COLO829 (cell line): ENCODE measurements around the gene CARHSP1.
A peak's percentile ranks its signal among the peaks of the same experiment; 100 is the strongest.
"Not testable (repeated sequence)": the region's sequence is repeated elsewhere in the genome, so short reads cannot be mapped to it uniquely, and the experiment has no call there.

Source experiments
- DNase-seq: peaks from one replicate; pipeline ENCODE4 v3.0.0; 2012; ENCODE audit warnings: low spot score

Gene CARHSP1

DNA sequence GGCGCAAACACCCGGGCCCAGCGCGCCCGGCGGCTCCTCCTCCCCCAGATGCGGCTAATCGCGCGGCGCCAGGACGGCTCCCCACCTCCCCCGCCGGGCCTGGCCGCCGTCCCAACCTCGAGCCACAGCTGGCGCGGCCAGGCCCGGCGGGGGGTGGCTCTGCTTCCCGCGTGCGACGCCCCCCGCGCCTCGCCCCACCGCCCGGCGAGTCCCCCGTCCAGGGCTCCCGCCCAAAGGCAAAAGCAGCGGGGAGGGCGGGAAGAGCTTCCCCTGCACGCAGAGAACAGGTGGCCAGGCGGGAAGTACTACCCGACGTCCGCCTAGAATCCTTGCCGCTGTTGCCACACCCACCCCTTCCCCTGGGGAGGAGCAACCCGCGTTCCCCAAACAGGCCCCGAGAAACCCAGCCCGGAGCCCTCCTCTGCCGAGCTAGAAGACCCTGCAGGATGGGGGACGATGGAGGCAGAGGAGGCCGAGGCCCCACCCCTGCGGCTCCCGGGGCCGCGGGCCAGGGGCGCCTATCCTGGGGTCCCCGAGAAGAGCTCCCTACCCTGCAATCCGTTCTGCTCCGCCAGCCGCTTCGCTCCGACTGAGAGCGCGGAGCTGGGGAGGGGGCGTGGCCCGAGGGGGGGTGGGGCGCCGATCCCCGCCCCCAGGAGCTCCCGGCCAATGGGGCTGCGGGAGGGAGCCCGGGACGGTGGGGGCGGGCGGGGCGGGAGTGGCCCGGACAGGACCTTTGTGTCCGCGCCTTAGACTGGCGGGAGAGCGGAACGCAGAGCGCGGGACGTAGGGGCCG, at the start of gene CARHSP1:
TSS of gene CARHSP1 (minus strand) at position 591 of the 796 bp plus-strand sequence. CDS start 9,678 bp downstream, outside the sequence.
- peak; percentile 95 for DNase-seq

DNA sequence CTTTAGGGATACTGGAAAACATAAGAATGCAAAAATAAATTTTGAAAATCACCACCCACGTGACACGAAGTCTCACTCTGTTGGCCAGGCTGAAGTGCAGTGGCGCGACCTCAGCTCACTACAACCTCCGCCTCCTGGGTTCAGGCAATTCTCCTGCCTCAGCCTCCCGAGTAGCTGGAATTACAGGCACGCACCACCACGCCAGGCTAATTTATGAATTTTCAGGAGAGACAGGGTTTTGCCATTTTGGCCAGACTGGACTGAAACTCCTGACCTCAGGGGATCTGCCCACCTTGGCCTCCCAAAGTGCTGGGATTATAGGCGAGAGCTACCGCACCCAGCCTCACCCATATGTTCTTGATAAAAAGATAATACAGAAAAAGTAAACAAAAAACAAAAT, 48.5 kb upstream of the CARHSP1 start:
- not testable (repeated sequence) for DNase-seq

- DNase-seq: no peak
Observed at GRCh38 chr16:8916541-8917225, 47.9 kb upstream of the CARHSP1 start.

DNA sequence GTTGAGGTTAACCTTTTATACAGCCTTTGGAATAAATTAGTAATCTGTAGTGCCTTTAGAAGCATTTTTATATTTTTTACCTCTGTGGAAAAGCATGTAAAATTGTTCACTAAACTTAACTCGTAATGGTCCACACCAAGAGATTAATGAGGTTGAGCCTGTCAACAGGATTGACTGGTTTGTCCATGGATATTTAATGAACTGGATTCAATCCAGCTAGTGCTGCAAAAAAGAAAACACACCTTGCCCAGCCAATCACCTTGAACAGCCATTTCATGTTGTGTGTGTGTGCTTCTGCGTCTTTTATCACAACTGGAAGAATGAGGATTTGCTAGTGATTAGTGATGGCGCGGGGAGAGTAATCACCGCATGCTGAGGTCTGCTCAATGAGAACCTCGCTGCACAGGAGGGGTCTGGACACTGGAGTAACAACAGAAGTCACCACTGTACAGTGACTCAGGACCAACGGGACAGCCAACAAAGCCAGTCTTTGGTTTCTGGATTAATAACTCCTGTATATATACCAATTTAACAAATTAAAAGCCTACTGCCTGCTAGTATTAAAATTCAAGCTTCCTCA, 47.0 kb upstream of the CARHSP1 start:
- no peak for DNase-seq

- DNase-seq: no peak
Observed at GRCh38 chr16:8914098-8914497, 45.3 kb upstream of the CARHSP1 start.

- DNase-seq: no peak
Observed at GRCh38 chr16:8912793-8913192, 44.0 kb upstream of the CARHSP1 start.

DNA sequence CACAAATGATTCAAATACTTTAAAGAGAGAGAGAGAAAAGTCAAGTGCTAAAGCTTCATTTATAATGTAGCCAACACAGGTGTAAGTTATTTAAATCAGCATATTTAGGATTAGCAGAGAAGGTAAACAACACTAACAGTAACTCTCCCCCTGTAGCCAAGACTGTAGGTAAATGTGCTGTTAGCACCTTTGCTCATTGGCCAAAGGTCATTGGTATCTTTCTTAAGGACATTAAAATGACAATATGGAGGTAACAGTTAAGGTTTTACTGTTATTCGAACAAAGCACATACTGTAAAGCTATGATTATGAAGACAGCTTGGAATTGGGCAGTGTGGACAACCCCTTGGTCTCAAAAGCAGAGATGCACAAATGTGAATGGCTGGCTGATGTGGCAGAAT, 42.0 kb upstream of the CARHSP1 start:
- no peak for DNase-seq

DNA sequence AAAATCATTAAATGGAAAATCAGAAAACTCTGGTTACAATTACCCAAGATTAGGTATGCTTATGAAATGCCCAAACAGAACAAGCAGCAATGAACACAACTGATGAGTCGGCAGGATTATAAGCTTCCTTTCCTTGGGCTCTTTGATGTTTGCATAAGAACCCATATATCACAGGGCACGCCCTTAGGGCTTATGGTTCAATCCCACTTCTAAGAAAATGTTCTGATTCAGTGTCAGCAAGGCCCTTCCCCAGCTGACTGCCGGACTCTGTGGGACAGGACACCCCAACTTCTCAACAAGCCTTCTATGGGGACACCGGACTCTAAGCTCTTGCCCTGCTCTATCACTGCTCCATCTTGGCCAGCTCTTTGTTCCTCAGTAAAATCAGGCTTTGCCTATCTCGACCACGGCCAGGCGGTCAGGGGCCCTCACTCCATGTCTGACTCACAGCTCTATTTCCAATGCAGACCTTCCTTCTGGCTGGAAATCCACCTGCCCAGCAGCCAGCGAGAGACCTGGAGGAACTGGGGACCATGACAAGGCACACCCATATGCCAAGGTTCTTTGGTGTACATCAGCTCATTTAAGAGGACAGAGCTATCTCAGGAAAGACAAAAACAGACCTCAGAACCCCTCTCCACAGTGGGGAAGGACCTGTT, 40.1 kb upstream of the CARHSP1 start:
- DNase-seq: peak; percentile 16

DNA sequence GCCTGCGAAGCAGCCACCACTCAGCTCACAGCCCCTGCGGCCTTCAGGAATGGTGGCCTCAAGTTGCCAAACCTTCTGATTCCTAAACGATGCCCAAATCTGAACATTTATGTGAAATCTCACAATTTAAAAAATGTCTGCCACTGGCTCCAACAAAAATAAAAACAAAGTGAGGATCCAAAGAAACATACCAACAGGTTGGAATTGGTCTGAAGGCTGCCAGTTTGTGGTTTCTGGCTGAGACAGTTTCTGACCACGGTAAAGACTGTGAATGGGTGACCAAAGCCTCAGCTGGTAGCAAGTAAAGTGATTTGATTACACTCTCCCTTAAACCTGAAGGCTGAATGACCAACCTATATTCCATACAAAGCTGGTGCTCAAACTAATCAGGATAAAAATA, 38.3 kb upstream of the CARHSP1 start:
- DNase-seq: no peak

- DNase-seq: no peak
Observed at GRCh38 chr16:8905795-8906591, 37.2 kb upstream of the CARHSP1 start.

DNA sequence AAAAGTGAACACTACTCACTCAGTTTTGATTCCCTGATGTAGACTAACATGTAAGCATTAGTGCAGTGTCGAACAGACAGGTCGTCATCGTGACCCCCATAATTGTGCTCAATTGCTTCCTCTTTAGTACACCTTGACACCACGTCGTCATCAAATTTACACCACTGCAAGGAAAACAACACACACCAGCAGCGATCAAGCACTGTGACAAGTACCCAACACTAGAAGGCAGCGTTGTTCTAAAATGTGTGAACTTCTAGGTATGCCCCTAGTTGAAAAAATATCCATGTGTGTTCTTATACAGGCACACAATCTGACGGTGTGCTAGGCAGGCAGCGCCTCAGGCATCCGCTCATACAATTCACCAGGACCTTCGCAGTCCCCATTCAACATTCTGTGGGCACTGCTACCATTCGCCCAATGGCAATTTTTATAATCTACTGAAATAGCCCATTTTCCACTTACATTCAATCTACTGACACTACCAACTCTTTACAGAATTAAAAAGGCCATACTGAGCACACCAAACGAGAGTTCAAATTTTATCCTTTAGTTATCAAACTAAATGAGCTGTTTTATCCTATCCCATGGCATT, 36.5 kb upstream of the CARHSP1 start:
- no peak for DNase-seq

GRCh38 chr16:8904018-8904430, 35.2 kb upstream of the CARHSP1 start:
- DNase-seq: no peak

GRCh38 chr16:8903004-8903403, 34.2 kb upstream of the CARHSP1 start:
- no peak for DNase-seq

DNA sequence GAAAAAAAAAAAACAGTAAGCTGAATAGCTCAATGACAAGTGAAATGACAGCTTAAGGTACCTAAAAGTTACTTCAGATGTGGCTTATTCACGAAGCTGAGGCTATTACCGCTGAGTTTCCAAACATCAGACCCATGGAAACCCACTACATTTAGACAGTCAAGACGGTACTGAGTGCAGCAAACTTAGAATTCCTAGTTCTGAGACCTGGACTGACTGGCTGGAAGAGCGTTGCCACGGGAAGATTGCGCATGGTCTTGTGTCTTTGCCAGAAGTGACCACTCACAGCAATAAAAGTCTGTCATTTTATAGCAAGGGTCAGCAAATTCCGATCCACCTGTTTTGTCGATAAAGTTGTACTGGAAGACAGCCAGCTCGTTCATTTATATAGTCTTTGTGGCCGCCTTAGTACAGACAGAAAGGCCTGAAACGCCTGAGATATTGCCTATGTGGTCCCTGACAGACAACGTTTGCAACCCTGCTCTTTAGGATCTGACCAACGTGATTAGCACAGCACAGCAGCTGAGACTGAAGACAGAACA, 32.6 kb upstream of the CARHSP1 start:
- DNase-seq: no peak

GRCh38 chr16:8900343-8900742, 31.5 kb upstream of the CARHSP1 start:
- DNase-seq: no peak

DNA sequence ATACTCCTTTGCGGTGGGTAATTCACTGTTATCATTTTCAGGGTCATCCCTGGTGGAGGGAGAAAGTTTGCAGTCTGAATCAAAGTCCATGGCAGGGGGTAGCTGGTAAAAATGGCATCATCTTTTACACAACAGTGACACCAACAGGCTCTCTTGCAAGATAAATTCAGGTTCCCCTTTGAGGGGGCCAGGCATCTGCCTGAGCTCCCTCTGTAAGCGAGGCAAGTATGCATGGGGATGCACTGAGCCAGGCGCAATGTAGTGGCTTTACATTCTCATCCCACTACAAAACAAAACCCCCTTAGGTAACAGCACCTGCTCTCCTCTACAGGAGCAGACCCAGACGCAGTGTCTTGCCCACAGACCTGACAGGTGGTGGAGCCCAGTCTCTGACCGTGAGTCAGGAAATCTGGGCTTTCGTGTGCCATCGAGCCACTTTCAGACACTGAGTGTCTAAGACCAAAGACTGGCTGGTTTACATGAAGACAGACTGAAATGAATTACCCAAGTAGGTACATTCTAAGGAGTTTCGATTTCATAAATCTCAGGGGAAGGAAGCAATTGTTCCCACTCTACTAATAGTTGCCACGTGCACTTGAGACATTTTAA, 31.0 kb upstream of the CARHSP1 start:
- DNase-seq: no peak

DNA sequence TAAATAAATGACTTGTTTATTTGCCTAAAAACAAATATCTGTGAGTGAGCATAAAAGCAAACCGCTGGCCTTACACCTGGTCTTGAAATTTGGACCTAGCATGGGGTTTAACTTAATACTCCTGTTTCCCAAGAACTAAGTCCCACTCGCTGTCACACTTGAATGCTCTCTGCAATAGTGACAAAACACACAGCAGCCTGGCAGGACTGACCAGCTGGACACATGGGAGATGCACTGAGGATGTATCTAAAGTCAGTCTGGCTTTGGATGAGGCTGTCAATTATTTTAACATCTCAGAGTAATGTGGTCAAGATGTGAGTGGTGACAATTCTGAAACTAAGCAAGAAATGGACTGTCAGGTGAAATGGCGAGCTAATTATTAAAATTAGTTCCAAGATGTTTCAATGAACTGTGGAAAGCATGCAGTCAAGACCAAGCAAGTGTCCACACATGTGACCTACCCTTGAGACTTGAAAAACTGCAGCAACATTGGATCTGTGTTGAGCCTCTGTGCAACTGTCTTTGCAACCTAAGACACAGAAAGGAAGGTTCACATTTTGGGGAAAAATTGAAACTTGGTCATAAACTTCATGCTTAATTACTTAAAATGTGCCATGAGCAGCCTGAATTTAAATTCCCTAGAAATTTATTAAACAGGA, 30.0 kb upstream of the CARHSP1 start:
- no peak for DNase-seq

DNA sequence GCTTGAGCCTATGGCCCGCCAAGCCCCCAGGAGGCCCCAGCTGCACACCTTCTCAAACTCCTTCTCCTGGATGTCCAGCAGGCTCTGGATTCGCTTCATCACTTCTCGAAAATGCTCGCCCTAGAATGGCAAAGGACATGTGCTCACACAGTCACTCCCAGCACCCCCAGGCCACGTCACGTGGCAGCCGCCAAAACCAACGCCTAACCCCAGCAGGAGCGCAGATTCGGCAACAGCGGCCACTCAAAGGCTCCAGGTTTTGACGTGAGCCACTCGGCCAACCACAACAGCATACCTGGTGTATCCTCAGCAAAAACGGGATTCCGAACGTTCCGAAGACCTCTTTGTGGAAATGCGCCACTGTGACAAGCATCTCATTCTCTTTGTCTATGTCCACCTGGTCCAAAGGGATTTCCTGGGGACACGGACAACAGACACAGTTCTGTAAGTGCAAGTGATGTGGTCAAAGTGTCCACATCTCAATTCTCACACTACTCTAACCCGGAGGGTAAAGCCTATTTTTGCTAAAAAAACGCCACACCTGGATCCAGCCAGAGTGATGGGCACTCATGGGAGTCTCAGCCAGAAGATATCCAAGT, 26.0 kb upstream of the CARHSP1 start:
- no peak for DNase-seq

- DNase-seq: no peak
Observed at GRCh38 chr16:8893976-8894690, 25.3 kb upstream of the CARHSP1 start.
